HG03521 (cell line): ENCODE measurements around the gene USP2.
"Not testable (repeated sequence)": the region's sequence is repeated elsewhere in the genome, so short reads cannot be mapped to it uniquely, and the experiment has no call there.

Experiments used
- ATAC-seq: cut with Tn5 transposase; IDR thresholded peaks from one replicate; pipeline ENCODE4 v1.9.1; 2021; ENCODE audit warnings: mild to moderate bottlenecking, moderate library complexity; ENCODE audit not compliant: unreplicated experiment

USP2 gene

GRCh38 chr11:119414321-119414720 lies 32.8 kb upstream of the USP2 start:
- no peak for ATAC-seq

GRCh38 chr11:119412072-119412471 lies 30.6 kb upstream of the USP2 start:
- ATAC-seq, result no peak

GRCh38 chr11:119410501-119410900 lies 29.0 kb upstream of the USP2 start:
- ATAC-seq, result no peak

DNA sequence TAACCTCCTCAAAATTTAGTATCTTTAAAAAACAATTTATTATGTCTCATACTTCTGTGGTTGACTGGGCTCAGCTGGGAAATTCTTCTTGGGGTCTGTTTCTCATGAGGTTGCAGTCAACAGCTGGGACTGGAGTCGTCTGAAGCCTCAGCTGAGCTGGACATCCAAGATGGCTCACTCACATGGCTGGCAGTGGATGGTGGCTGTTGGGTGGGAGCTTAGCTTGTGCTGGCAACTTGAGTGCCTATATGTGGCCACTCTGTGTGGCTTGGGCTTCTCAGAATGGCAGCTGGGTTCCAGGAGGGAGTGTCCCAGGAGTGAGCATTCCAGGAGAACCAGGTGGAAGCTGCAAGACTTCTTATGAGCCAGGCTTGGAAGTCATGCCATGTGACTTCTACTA lies 28.2 kb upstream of the USP2 start:
- ATAC-seq, result no peak

GRCh38 chr11:119406005-119406404 lies 24.5 kb upstream of the USP2 start:
- no peak for ATAC-seq

DNA sequence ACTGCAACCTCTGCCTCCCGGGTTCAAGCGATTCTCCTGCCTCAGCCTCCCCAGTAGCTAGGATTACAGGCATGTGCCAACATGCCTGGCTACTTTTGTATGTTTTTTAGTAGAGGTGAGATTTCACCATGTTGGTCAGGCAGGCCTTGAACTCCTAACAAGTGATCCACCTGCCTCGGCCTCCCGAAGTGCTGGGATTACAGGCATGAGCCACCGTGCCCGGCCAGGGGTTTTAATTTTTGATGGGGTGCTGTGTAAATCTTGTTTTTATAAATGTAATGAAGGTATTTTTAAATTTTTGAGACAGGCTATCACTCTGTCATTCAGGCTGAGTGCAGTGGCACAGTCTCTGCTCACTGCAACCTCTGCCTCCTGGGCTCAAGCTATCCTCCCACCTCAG lies 24.0 kb upstream of the USP2 start:
- not testable (repeated sequence) for ATAC-seq

DNA sequence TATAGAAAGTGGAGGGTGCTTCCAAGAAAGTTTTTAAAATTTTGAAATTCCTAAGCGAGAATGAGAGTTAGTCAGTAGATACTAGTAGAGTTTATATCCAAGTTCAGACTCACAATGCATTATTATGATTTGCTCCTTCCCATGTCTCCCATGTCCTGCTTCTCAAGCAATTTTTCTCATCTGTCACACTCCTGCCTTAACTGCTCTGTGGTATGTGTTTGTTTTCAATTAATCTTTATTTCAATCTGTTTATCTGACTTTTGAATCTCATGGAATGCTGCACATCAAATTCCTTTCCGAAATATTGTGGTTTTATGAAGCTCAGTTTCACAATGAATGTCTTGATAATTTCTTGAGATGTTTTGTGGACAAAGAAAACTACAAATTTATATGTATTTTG lies 23.4 kb upstream of the USP2 start:
- ATAC-seq, result no peak

DNA sequence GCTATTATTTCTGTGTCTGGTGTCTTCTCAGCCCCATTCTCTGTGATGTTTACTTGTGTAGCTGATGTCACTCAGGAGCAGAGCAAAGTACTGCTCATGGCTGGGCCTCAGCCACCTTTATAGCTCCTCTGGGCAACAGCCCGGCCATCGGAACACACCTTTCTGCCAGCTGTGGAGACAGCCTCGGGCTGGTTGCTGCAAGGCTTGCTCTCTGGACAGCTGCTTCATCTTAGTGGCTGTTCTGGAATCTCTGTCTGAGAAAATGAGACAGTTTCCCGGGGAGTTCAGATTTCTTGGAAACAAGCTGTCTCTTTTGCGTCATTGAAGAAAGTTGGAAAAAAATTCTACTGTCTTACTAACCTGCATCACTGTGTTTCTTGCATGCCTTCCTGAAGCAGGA lies 21.5 kb upstream of the USP2 start:
- no peak for ATAC-seq

DNA sequence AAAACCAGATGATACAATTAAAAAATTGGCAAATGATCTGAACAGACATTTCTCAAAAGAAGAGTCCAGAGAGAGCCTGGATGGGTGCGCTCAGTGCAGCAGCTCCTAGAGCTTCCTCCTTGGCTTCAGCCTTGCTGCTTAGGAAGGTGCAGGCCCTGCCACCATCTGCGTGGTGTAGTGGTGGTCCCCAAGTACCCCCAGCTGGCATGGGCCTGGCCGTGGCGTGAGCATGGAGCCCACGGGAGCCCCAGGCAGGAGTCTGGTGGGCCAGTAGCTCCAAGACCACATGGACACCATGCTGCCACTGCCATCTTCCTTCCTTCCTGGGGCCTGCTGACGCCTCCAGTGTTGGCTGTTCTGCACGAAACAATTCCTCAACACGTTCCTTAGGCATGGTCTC lies 21.0 kb upstream of the USP2 start:
- no peak for ATAC-seq

GRCh38 chr11:119400860-119401259 lies 19.4 kb upstream of the USP2 start:
- ATAC-seq, result no peak

DNA sequence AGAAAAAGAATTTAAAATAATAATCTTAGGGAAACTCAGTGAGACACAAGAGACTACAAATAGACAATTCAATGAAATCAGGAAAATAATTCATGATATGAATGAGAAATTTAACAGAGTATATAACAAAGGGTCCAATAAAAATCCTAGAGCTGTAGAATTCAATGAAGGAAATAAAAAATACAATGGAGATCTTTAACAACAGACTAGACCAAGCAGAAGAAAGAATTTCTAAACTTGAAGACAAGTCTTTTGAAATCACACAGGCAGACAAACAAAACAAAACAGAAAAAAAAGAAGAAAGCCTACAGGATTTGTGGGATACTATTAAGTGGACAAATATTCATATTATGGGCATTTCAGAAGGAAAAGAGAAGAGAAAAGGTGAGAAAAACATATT lies 16.2 kb upstream of the USP2 start:
- ATAC-seq, result no peak

- no peak for ATAC-seq
These were observed 15.3 kb upstream of the USP2 start for GRCh38 chr11:119396835-119397234.

GRCh38 chr11:119391275-119391674 lies 9.8 kb upstream of the USP2 start:
- no peak for ATAC-seq

- ATAC-seq, result no peak
These were observed 8.2 kb upstream of the USP2 start for GRCh38 chr11:119389611-119390254.

- no peak for ATAC-seq
These were observed 6.6 kb upstream of the USP2 start for GRCh38 chr11:119388103-119388502.

- ATAC-seq, result no peak
These were observed 2.8 kb upstream of the USP2 start for GRCh38 chr11:119384332-119384731.

DNA sequence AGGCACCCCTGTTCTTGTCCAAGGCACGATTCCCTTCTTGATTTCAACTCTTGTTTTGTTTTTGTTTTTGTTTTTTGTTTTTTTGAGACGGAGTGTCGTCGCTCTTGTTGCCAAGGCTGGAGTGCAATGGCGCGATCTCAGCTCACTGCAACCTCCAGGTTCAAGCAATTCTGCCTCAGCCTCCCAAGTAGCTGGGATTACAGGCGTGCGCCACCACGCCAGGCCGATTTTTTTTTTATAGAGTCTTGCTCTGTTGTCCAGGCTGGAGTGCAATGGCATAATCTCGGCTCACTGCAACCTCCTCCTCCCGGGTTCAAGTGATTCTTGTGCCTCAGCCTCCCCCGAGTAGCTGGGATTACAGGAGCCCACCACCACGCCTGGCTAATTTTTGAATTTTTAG lies 1.0 kb upstream of the USP2 start:
- not testable (repeated sequence) for ATAC-seq

DNA sequence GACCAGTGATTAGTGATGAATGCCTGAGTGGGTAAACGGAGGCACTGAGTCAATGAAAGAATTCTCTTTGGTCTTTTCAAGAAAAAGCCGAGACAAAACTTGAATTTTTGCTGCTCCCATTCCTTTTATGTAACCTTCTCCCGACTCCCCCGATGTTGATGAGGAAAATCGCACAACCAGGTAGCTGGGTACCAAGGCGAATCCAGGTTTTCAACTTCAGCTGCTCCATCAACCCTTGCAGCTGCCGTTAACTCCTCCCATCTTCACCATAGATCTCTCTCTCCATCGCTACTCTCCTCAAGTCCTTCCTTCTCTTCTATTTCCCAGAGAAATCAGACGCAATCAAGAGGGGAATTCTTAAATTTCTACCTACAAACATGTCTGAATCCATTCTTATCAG lies 611 bp upstream of the USP2 start:
- ATAC-seq, result no peak

DNA sequence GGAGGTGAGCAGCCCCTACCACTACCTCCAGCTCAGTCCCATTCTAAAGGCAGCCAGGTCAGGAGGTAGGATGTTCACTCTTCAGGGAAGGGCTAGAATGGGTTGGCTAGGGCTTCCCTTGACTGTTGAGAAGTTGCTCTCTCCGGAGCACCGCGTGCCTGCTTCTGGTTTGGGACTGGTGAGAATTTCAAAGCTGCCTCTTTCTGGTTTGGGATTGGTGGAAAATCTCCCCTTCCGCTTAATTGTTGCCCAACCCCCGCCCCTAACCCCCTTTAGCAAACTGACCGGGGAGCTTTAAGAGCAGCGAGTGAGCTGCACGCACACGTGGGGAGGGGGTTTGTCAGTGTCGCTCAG lies 686 bp downstream of the USP2 start:
- no peak for ATAC-seq

GRCh38 chr11:119380160-119380826 lies 1.2 kb downstream of the USP2 start:
- ATAC-seq, result no peak

DNA sequence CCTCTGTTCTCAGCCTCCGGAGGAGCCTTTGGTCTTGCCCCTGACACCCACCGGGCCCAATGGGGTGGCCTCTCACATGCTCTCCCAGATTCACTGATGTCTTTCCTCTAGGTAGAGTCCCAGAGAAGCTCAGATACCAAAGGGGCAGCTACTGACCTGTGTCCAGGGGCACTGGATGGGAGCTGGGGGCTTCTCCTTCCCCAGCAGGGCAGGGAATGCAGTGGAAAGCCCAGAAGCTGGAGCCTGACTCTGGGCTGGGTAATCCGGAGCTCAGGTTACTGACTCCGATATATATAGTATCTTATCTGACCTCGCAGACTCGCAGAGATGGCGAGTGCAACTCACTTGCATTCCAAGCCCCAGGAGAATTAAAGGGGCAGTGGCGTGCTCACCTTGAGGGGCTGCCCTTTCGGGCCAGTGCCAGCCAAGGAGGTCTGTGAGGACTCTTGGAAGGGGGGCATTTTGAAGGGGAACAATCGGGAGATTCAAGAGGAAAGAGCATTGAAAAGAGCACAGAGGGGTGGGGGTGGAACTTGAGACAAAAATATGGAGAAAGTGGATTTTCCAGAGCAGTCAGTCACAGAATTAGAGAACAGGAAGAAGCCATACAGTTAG lies 2.5 kb downstream of the USP2 start:
- ATAC-seq, result no peak

DNA sequence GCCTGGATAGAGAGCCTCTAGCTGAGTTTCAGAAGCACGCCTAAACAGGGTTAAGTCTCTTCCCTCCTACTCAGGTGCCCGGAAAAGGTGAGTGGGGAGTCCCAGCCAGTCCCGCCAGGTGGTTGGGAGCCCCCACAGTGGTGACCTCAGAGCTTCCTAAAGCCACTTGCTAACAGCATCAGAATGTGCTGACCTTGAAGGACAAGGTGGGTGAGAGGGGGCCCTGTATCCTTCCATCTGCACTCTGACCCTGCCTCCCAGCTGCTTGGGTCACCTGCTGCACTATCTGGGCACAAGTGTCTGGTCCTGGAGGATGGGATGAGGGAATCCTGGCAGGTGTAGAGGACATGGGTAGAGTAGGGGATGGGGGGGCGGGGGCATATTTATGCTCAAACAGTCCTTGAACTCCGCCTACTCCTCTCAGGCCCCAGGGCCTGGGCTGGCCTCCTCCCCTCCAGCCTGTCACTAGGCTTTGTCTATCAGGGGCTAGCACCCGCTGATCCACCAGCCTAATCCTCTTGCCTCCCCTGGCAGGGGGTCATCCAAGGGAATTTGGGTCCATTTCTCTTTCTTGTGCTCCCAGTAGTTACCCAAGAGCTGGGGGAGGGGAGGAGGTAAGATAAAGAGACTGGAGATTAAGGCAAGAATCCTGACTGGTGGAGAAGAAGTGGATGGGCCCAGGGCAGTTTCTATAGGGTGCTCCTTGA lies 3.4 kb downstream of the USP2 start:
- no peak for ATAC-seq
